Hepatocyte (in vitro differentiated cells): ENCODE data around the gene ITK.

ENCODE experiments used
- CTCF ChIP-seq: fragments of 200-600 bp; sonication (generic); IDR thresholded peaks from 2 replicates; pipeline ENCODE4 v1.5.1; 2016; ENCODE audit warnings: antibody characterized with exemption, mild to moderate bottlenecking; ENCODE audit not compliant: poor library complexity
- EZH2phosphoT487 ChIP-seq: fragments of 200-600 bp; sonication (generic); IDR thresholded peaks from one replicate; pipeline ENCODE4 v1.6.1; 2018; ENCODE audit warnings: antibody characterized with exemption, mild to moderate bottlenecking, low read depth, moderate library complexity; ENCODE audit not compliant: unreplicated experiment, severe bottlenecking

- TF ChIP-seq CTCF (no peak), EZH2phosphoT487 (no peak)
Observed at GRCh38 chr5:157204765-157205164, 24.1 kb downstream of the ITK start.
